Naive thymus-derived CD4-positive, alpha-beta T cell (primary cell): ENCODE measurements around the gene DUOXA1. TPM values are rescaled to one million over a fixed set of nuclear protein-coding genes. Genes with fewer than 3 reads are reported as not detected.

ENCODE experiments used
- ATAC-seq: fragments of 150-1000 bp; cut with Tn5 transposase; 2 replicates; pipeline ENCODE4 v1.10.0; 2021; ENCODE audit warnings: mild to moderate bottlenecking, moderate library complexity
- CTCF ChIA-PET: fragments of 350-600 bp; sonication (Branson Sonifier 250); formaldehyde crosslinking; loops from one replicate; lab custom pipeline; 2021; ENCODE audit warnings: antibody characterized with exemption; lab: Charles Lee
- POLR2A ChIA-PET: fragments of 350-600 bp; sonication (Branson Sonifier 250); formaldehyde crosslinking; loops from one replicate; lab custom pipeline; 2021; ENCODE audit warnings: antibody characterized with exemption, inconsistent platforms; lab: Charles Lee
- DNase-seq, 9 donors: peaks; one replicate each; pipeline versions ENCODE4 v3.0.0 to v3.0.0-alpha.2; 2020 to 2022; ENCODE audit warnings: mixed read lengths in 1 of 9
- H3K27ac ChIP-seq: one replicate; pipeline ENCODE4 v1.7.0; 2013; ENCODE audit warnings: mild to moderate bottlenecking, low read depth, low read length, moderate library complexity
- H3K27me3 ChIP-seq, 2 donors: one replicate each; pipeline ENCODE4 v1.7.0; 2013; ENCODE audit warnings: low read length in 2 of 2, mild to moderate bottlenecking in 2 of 2, moderate library complexity in 2 of 2; ENCODE audit not compliant: control insufficient read depth in 2 of 2, insufficient read depth in 2 of 2
- H3K36me3 ChIP-seq, 3 experiments: 1 replicate in 2 of 3; 2 replicates in 1 of 3; pipeline ENCODE4 v1.7.0; 2013; ENCODE audit warnings: low read length in 3 of 3, mild to moderate bottlenecking in 3 of 3, moderate library complexity in 1 of 3; ENCODE audit not compliant: insufficient read depth in 3 of 3, control insufficient read depth in 2 of 3
- H3K4me1 ChIP-seq, 2 donors: one replicate each; pipeline ENCODE4 v1.7.0; 2013; ENCODE audit warnings: low read length in 2 of 2, mild to moderate bottlenecking in 2 of 2, moderate library complexity in 1 of 2; ENCODE audit not compliant: control insufficient read depth in 2 of 2, insufficient read depth in 2 of 2
- H3K4me3 ChIP-seq: 2 replicates; pipeline ENCODE4 v1.7.0; 2013; ENCODE audit warnings: mild to moderate bottlenecking, low read length
- H3K9me3 ChIP-seq, 3 experiments: 1 replicate in 2 of 3; 2 replicates in 1 of 3; pipeline ENCODE4 v1.7.0; 2013; ENCODE audit warnings: low read length in 3 of 3; ENCODE audit not compliant: control insufficient read depth in 2 of 3
- H3K27ac Mint-ChIP-seq, 9 donors: one replicate each; pipeline ENCODE4 v1.8.0; 2020 to 2022; ENCODE audit warnings: mixed read lengths in 9 of 9, mild to moderate bottlenecking in 8 of 9, moderate library complexity in 5 of 9, inconsistent platforms in 2 of 9
- H3K27me3 Mint-ChIP-seq, 5 donors: one replicate each; pipeline ENCODE4 v1.8.0; 2021 to 2022; ENCODE audit warnings: mixed read lengths in 5 of 5, mild to moderate bottlenecking in 1 of 5
- H3K36me3 Mint-ChIP-seq, 5 donors: one replicate each; pipeline ENCODE4 v1.8.0; 2020 to 2022; ENCODE audit warnings: mixed read lengths in 5 of 5, mild to moderate bottlenecking in 3 of 5, inconsistent platforms in 1 of 5
- H3K4me1 Mint-ChIP-seq, 7 donors: one replicate each; pipeline ENCODE4 v1.8.0; 2020 to 2022; ENCODE audit warnings: mixed read lengths in 7 of 7, mild to moderate bottlenecking in 3 of 7, inconsistent platforms in 1 of 7
- H3K4me3 Mint-ChIP-seq, 10 donors: one replicate each; pipeline ENCODE4 v1.8.0; 2020 to 2022; ENCODE audit warnings: mild to moderate bottlenecking in 10 of 10, mixed read lengths in 10 of 10, moderate library complexity in 6 of 10, inconsistent platforms in 2 of 10
- H3K9me3 Mint-ChIP-seq, 11 donors: one replicate each; pipeline ENCODE4 v1.8.0; 2020 to 2022; ENCODE audit warnings: mixed read lengths in 11 of 11, mild to moderate bottlenecking in 4 of 11, inconsistent platforms in 1 of 11, moderate library complexity in 1 of 11
- intact Hi-C, 2 donors: fragments of 100-400 bp; cut with micrococcal nuclease; formaldehyde crosslinking; loops; one replicate each; pipeline ENCODE4 v1.15.1; 2023
- polyA plus RNA-seq, 2 donors: library from polyadenylated mRNA; unstranded; fragments of 300-500 nt; fragmentation: Illumina TruSeq; gene quantifications; one replicate each; pipeline ENCODE4 v1.2.3, GENCODE V29; 2021
- total RNA-seq, 6 experiments: library from RNA in 5 of 6; stranded (reverse) in 5 of 6; gene quantifications; 1 replicate in 5 of 6; 2 replicates in 1 of 6; pipeline ENCODE4 v1.2.3 and lab custom pipeline; 2021 to 2026

DUOXA1 gene
- total and polyA plus RNA-seq, 7 experiments from 2014 or later = 0.22 to 0.51 (median 0.49) TPM; not detected in 4

GRCh38 chr15:45164914-45165313 is 35.2 kb upstream of the DUOXA1 start:
- H3K27ac ChIP-seq = no peak overlapping the region
- Mint-ChIP-seq H3K9me3 (peaks cover 0 to 2% (median 0%) of the 10 kb centered on the region in 11 donors), H3K4me3 (peak overlapping the region; percentile 19 to 87 (median 70)), H3K4me1 (peaks cover 10 to 31% (median 18%) of the 10 kb centered on the region in 7 donors), H3K27me3 (no peaks in the 10 kb centered on the region), H3K36me3 (peaks cover 0 to 9% (median 0%) of the 10 kb centered on the region in 5 donors), H3K27ac (peak overlapping the region; percentile 51 to 91 (median 72))
- no peak for DNase-seq
- H3K4me1 ChIP-seq = peaks cover 10 to 13% of the 10 kb centered on the region in 2 donors
- intact Hi-C loops = no loop called here
- H3K27me3 ChIP-seq = no peaks in the 10 kb centered on the region
- no peak for ATAC-seq
- H3K9me3 ChIP-seq = no peaks in the 10 kb centered on the region
- POLR2A ChIA-PET = interaction anchor here (1.5 to 7.3 kb wide), 3 partner anchors 35 to 237 kb away, joined by 3 to 77 read pairs (median 17); a partner anchor contains a TSS
- H3K36me3 ChIP-seq = no peaks in the 10 kb centered on the region
- no peak overlapping the region for H3K4me3 ChIP-seq
- CTCF ChIA-PET = interaction anchor here (1.1 to 4.5 kb wide), 6 partner anchors 15 to 238 kb away, joined by 3 to 36 read pairs (median 12); a partner anchor contains a TSS

GRCh38 chr15:45163508-45163856 is 33.8 kb upstream of the DUOXA1 start:
- DNase-seq (no peak), ATAC-seq (no peak)
- no peaks in the 10 kb centered on the region for H3K27me3 Mint-ChIP-seq
- ChIA-PET CTCF (interaction anchor here (0.6 to 4.5 kb wide), 14 partner anchors 10 to 860 kb away, joined by 3 to 36 read pairs (median 4); a partner anchor contains a TSS), POLR2A (interaction anchor here (1.1 to 7.3 kb wide), 3 partner anchors 13 to 238 kb away, joined by 3 to 77 read pairs (median 8); a partner anchor contains a TSS)
- peak overlapping the region in 1 of 10 donors; percentile 20 for H3K4me3 Mint-ChIP-seq
- intact Hi-C loops = loop anchor here (1.0 to 2.0 kb wide), 6 partner anchors 105 to 451 kb away; partner anchors contain the start of gene BLOC1S6 (in 1 of the 2)
- peaks cover 0 to 14% (median 0%) of the 10 kb centered on the region in 5 donors for H3K36me3 Mint-ChIP-seq
- H3K36me3 ChIP-seq = no peaks in the 10 kb centered on the region
- no peaks in the 10 kb centered on the region for H3K27me3 ChIP-seq
- H3K27ac Mint-ChIP-seq = peak overlapping the region in 1 of 9 donors; percentile 65
- H3K9me3 ChIP-seq = no peaks in the 10 kb centered on the region
- H3K4me1 ChIP-seq = peaks cover 10 to 13% of the 10 kb centered on the region in 2 donors
- H3K9me3 Mint-ChIP-seq = peaks cover 0 to 2% (median 0%) of the 10 kb centered on the region in 11 donors
- peaks cover 11 to 32% (median 22%) of the 10 kb centered on the region in 7 donors for H3K4me1 Mint-ChIP-seq
- H3K4me3 ChIP-seq = no peak overlapping the region
- H3K27ac ChIP-seq = no peak overlapping the region

- no peaks in the 10 kb centered on the region for H3K27me3 Mint-ChIP-seq
- ChIA-PET CTCF (interaction anchor here (0.6 to 4.5 kb wide), 12 partner anchors 17 to 860 kb away, joined by 3 to 36 read pairs (median 4); a partner anchor contains a TSS), POLR2A (interaction anchor here (0.7 to 7.3 kb wide), 4 partner anchors 14 to 239 kb away, joined by 3 to 77 read pairs (median 6); a partner anchor contains a TSS)
- H3K27ac ChIP-seq = no peak overlapping the region
- no peak overlapping the region for H3K4me3 ChIP-seq
- H3K36me3 ChIP-seq = no peaks in the 10 kb centered on the region
- H3K27me3 ChIP-seq = no peaks in the 10 kb centered on the region
- H3K4me1 ChIP-seq = peaks cover 10 to 13% of the 10 kb centered on the region in 2 donors
- DNase-seq = peak; percentile 30 to 61 (median 44)
- intact Hi-C loops = loop anchor here (1.0 to 2.0 kb wide), 6 partner anchors 106 to 451 kb away; partner anchors contain the start of gene BLOC1S6 (in 1 of the 2)
- H3K4me1 Mint-ChIP-seq = peaks cover 11 to 34% (median 24%) of the 10 kb centered on the region in 7 donors
- H3K4me3 Mint-ChIP-seq = no peak overlapping the region
- peaks cover 0 to 2% (median 0%) of the 10 kb centered on the region in 11 donors for H3K9me3 Mint-ChIP-seq
- peaks cover 0 to 14% (median 4%) of the 10 kb centered on the region in 5 donors for H3K36me3 Mint-ChIP-seq
- no peaks in the 10 kb centered on the region for H3K9me3 ChIP-seq
- H3K27ac Mint-ChIP-seq = peak overlapping the region in 2 of 9 donors; percentile 32 to 38
- peak; percentile 59 for ATAC-seq
Measured at GRCh38 chr15:45162771-45163507, 33.3 kb upstream of the DUOXA1 start.

DNA sequence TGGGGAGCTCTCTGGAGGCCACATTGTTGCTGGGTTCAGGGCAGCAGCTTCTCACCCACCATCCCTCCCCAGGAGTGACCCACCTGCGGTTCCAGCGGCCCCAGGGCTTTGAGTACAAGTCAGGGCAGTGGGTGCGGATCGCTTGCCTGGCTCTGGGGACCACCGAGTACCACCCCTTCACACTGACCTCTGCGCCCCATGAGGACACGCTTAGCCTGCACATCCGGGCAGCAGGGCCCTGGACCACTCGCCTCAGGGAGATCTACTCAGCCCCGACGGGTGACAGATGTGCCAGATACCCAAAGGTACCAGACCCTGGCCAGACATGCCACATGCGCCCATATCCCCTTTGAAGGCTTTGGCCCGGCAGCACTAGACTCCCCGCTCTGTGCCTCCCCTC is 32.0 kb upstream of the DUOXA1 start:
- Mint-ChIP-seq H3K9me3 (peaks cover 0 to 2% (median 0%) of the 10 kb centered on the region in 11 donors), H3K4me3 (no peak overlapping the region), H3K27ac (peak overlapping the region in 1 of 9 donors; percentile 7), H3K4me1 (peaks cover 11 to 32% (median 25%) of the 10 kb centered on the region in 7 donors), H3K36me3 (peaks cover 0 to 14% (median 4%) of the 10 kb centered on the region in 5 donors), H3K27me3 (no peaks in the 10 kb centered on the region)
- ChIA-PET POLR2A (interaction anchor here (0.6 kb wide), 1 partner anchor 1352 kb away, joined by 3 read pairs; no protein-coding TSS in a partner anchor), CTCF (interaction anchor here (0.6 to 4.5 kb wide), 5 partner anchors 17 to 238 kb away, joined by 3 to 36 read pairs (median 4); no protein-coding TSS in a partner anchor)
- intact Hi-C loops = loop anchor here (2.0 kb wide), 2 partner anchors 107 to 295 kb away; no protein-coding TSS in a partner anchor
- DNase-seq = no peak
- H3K4me1 ChIP-seq = peaks cover 10 to 13% of the 10 kb centered on the region in 2 donors
- no peaks in the 10 kb centered on the region for H3K9me3 ChIP-seq
- H3K27me3 ChIP-seq = no peaks in the 10 kb centered on the region
- no peak overlapping the region for H3K27ac ChIP-seq
- ATAC-seq = no peak
- H3K36me3 ChIP-seq = no peaks in the 10 kb centered on the region
- H3K4me3 ChIP-seq = no peak overlapping the region

DNA sequence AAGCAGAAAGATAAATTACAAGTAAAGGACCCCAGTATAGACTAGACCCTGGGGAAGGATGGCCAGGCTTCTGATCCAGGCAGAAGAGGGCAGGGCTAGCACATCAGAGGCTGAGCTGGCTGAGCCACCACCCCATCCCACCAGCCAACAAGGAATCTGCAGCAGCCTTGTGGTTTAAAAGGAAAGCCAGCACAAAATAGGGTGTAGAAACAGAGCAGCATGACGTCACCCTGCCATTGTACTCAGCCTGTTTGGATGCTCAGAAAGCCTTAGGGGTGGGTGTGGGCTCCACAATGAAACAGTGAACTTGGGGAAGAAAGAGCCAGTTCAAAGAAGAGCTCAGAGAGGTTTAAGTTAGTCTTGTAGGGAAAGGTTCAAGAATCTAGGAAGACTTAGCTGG is 28.3 kb upstream of the DUOXA1 start:
- Mint-ChIP-seq H3K27ac (no peak overlapping the region), H3K4me3 (peak overlapping the region in 2 of 10 donors; percentile 18 to 41), H3K36me3 (peaks cover 0 to 14% (median 4%) of the 10 kb centered on the region in 5 donors), H3K4me1 (peaks cover 0 to 14% (median 11%) of the 10 kb centered on the region in 7 donors), H3K27me3 (no peaks in the 10 kb centered on the region), H3K9me3 (peaks cover 0 to 2% (median 0%) of the 10 kb centered on the region in 11 donors)
- H3K4me1 ChIP-seq = no peaks in the 10 kb centered on the region
- H3K36me3 ChIP-seq = no peaks in the 10 kb centered on the region
- CTCF ChIA-PET = no interaction called here
- DNase-seq (no peak), ATAC-seq (no peak)
- H3K27ac ChIP-seq = no peak overlapping the region
- POLR2A ChIA-PET = no interaction called here
- intact Hi-C loops = no loop called here
- H3K4me3 ChIP-seq = no peak overlapping the region
- no peaks in the 10 kb centered on the region for H3K27me3 ChIP-seq
- no peaks in the 10 kb centered on the region for H3K9me3 ChIP-seq

GRCh38 chr15:45156744-45157455 is 27.2 kb upstream of the DUOXA1 start:
- ChIA-PET POLR2A (no interaction called here), CTCF (interaction anchor here (1.0 kb wide), 1 partner anchor 33 kb away, joined by 5 read pairs; no protein-coding TSS in a partner anchor)
- Histone ChIP-seq H3K4me3 (no peak overlapping the region), H3K27ac (no peak overlapping the region), H3K4me1 (no peaks in the 10 kb centered on the region), H3K36me3 (no peaks in the 10 kb centered on the region), H3K27me3 (no peaks in the 10 kb centered on the region), H3K9me3 (no peaks in the 10 kb centered on the region)
- H3K27me3 Mint-ChIP-seq = no peaks in the 10 kb centered on the region
- H3K4me3 Mint-ChIP-seq = no peak overlapping the region
- peaks cover 0 to 20% (median 4%) of the 10 kb centered on the region in 5 donors for H3K36me3 Mint-ChIP-seq
- no peak for ATAC-seq
- peaks cover 0 to 11% (median 8%) of the 10 kb centered on the region in 7 donors for H3K4me1 Mint-ChIP-seq
- H3K9me3 Mint-ChIP-seq = no peaks in the 10 kb centered on the region
- H3K27ac Mint-ChIP-seq = no peak overlapping the region
- DNase-seq = no peak
- intact Hi-C loops = no loop called here
